Neural crest cell (in vitro differentiated cells): ENCODE data around the gene MGAT5B. TPM values are rescaled to one million over a fixed set of nuclear protein-coding genes. Genes with fewer than 3 reads are reported as not detected.

ENCODE experiments used
- DNase-seq: peaks from one replicate; pipeline ENCODE4 v3.0.0; 2021; ENCODE audit warnings: low read depth, mixed read lengths, low spot score
- H3K27ac Mint-ChIP-seq: one replicate; pipeline ENCODE4 v1.8.0; 2021; ENCODE audit warnings: mild to moderate bottlenecking, mixed read lengths; ENCODE audit not compliant: unreplicated experiment
- H3K27me3 Mint-ChIP-seq: 2 replicates; pipeline ENCODE4 v1.8.0; 2021; ENCODE audit warnings: low read depth, mild to moderate bottlenecking, mixed read lengths
- H3K36me3 Mint-ChIP-seq: 2 replicates; pipeline ENCODE4 v1.8.0; 2021; ENCODE audit warnings: low read depth, mild to moderate bottlenecking, mixed read lengths
- H3K4me1 Mint-ChIP-seq: 2 replicates; pipeline ENCODE4 v1.8.0; 2021; ENCODE audit warnings: mixed read lengths
- H3K4me3 Mint-ChIP-seq: one replicate; pipeline ENCODE4 v1.8.0; 2021; ENCODE audit warnings: mild to moderate bottlenecking, mixed read lengths
- H3K9me3 Mint-ChIP-seq: 2 replicates; pipeline ENCODE4 v1.8.0; 2021; ENCODE audit warnings: mixed read lengths
- CTCF ChIP-seq: fragments of 200-600 bp; sonication (generic); conservative IDR thresholded peaks from 2 replicates; pipeline ENCODE4 v1.5.0; 2021; ENCODE audit warnings: antibody characterized with exemption, mild to moderate bottlenecking
- total RNA-seq: library from RNA; stranded (reverse); gene quantifications from 2 replicates; pipeline ENCODE4 v1.2.1, GENCODE V29; 2021

The MGAT5B gene
- total RNA-seq, 1 donor from 2014 or later, result 14.6 TPM

- no peak for TF ChIP-seq CTCF
- Mint-ChIP-seq H3K36me3 (no peaks in the 10 kb centered on the region), H3K27me3 (no peaks in the 10 kb centered on the region), H3K4me3 (no peak overlapping the region), H3K9me3 (no peaks in the 10 kb centered on the region), H3K4me1 (peaks cover 12% of the 10 kb centered on the region), H3K27ac (no peak overlapping the region)
- no peak for DNase-seq
These were observed 15.7 kb downstream of the MGAT5B start for GRCh38 chr17:76883744-76884525.

- no peak for TF ChIP-seq CTCF
- H3K4me1 Mint-ChIP-seq, result peaks cover 12% of the 10 kb centered on the region
- H3K9me3 Mint-ChIP-seq, result no peaks in the 10 kb centered on the region
- DNase-seq, result no peak
- peak overlapping the region; percentile 92 for H3K27ac Mint-ChIP-seq
- H3K27me3 Mint-ChIP-seq, result no peaks in the 10 kb centered on the region
- no peak overlapping the region for H3K4me3 Mint-ChIP-seq
- no peaks in the 10 kb centered on the region for H3K36me3 Mint-ChIP-seq
These were observed 17.0 kb downstream of the MGAT5B start for GRCh38 chr17:76884995-76885893.

- Mint-ChIP-seq H3K27ac (no peak overlapping the region), H3K9me3 (no peaks in the 10 kb centered on the region), H3K4me1 (peaks cover 12% of the 10 kb centered on the region), H3K4me3 (no peak overlapping the region), H3K36me3 (no peaks in the 10 kb centered on the region), H3K27me3 (no peaks in the 10 kb centered on the region)
- DNase-seq, result no peak
- TF ChIP-seq CTCF, result no peak
These were observed 17.7 kb downstream of the MGAT5B start for GRCh38 chr17:76885894-76886290.

GRCh38 chr17:76886395-76886794, 18.2 kb downstream of the MGAT5B start:
- H3K27me3 Mint-ChIP-seq, result no peaks in the 10 kb centered on the region
- H3K4me3 Mint-ChIP-seq, result no peak overlapping the region
- no peaks in the 10 kb centered on the region for H3K9me3 Mint-ChIP-seq
- peaks cover 12% of the 10 kb centered on the region for H3K4me1 Mint-ChIP-seq
- H3K36me3 Mint-ChIP-seq, result no peaks in the 10 kb centered on the region
- no peak for DNase-seq
- no peak for TF ChIP-seq CTCF
- H3K27ac Mint-ChIP-seq, result no peak overlapping the region

- H3K27ac Mint-ChIP-seq, result no peak overlapping the region
- peaks cover 12% of the 10 kb centered on the region for H3K4me1 Mint-ChIP-seq
- DNase-seq, result no peak
- H3K36me3 Mint-ChIP-seq, result no peaks in the 10 kb centered on the region
- H3K4me3 Mint-ChIP-seq, result no peak overlapping the region
- no peaks in the 10 kb centered on the region for H3K27me3 Mint-ChIP-seq
- H3K9me3 Mint-ChIP-seq, result no peaks in the 10 kb centered on the region
- TF ChIP-seq CTCF, result no peak
These were observed 19.6 kb downstream of the MGAT5B start for GRCh38 chr17:76887802-76888201.
